ENCODE measurements around the gene VPS37B. TPM values are rescaled to one million over a fixed set of nuclear protein-coding genes. Genes with fewer than 3 reads are reported as not detected.

VPS37B gene
- total RNA-seq, 1 experiment from 2014 or later = 12.3 TPM

- no peak for DNase-seq
- no peaks in the 10 kb centered on the region for H3K4me1 ChIP-seq (ENCODE audit: insufficient read depth, low read length)
- H3K27ac ChIP-seq (ENCODE audit: insufficient read length, low read depth, low read length) = no peak overlapping the region
- H3T11ph ChIP-seq (ENCODE audit: low read length) = no peak overlapping the region
- H3K79me2 ChIP-seq (ENCODE audit: insufficient read depth, low read length) = 0 out of 2 replicates have a peak, but pooled peaks cover 2% of the 10 kb centered on the region
- H3K79me1 ChIP-seq (ENCODE audit: insufficient read depth, low read depth, low read length, poor library complexity, severe bottlenecking) = no peaks in the 10 kb centered on the region
- H3K4me2 ChIP-seq (ENCODE audit: insufficient read depth, insufficient read length, low read length) = no peak overlapping the region
- no peak overlapping the region for H4K8ac ChIP-seq (replicated peaks; ENCODE audit: insufficient read length, low read depth, low read length)
- H3K9ac ChIP-seq (ENCODE audit: extremely low read depth, insufficient read length, low read length) = no peak overlapping the region
- Mint-ChIP-seq H3K27me3 (ENCODE audit: low read depth) (peaks cover 100% of the 10 kb centered on the region), H3K4me3 (no peak overlapping the region), H3K4me1 (peaks cover 10 to 32% of the 10 kb centered on the region in 2 experiments), H3K9me3 (no peaks in the 10 kb centered on the region), H3K27ac (no peak overlapping the region), H3K36me3 (ENCODE audit: insufficient read depth in 1 of 3, low read depth in 3 of 3) (peaks cover 0 to 5% (median 2%) of the 10 kb centered on the region in 3 experiments; a peak in 1 of 7 replicates)
- no peak overlapping the region for H3K14ac ChIP-seq (ENCODE audit: insufficient read depth, low read length)
- H3K23ac ChIP-seq (ENCODE audit: insufficient read length, low read depth, low read length) = no peak overlapping the region
- H4K20me1 ChIP-seq (ENCODE audit: control insufficient read depth, insufficient read depth, insufficient read length) = no peaks in the 10 kb centered on the region
- H2AFZ ChIP-seq (ENCODE audit: low read length) = no peak overlapping the region
- no peak overlapping the region for H2BK15ac ChIP-seq (ENCODE audit: low read depth, low read length)
- H4K91ac ChIP-seq (ENCODE audit: insufficient read length, low read depth, low read length) = no peak overlapping the region
- H2BK120ac ChIP-seq (ENCODE audit: low read depth, low read length, poor library complexity, severe bottlenecking) = no peak overlapping the region
- H2BK20ac ChIP-seq (ENCODE audit: low read depth, low read length, poor library complexity, severe bottlenecking) = no peak overlapping the region
- H3K23me2 ChIP-seq (ENCODE audit: insufficient read length, low read depth, low read length, poor library complexity, severe bottlenecking) = no peaks in the 10 kb centered on the region
- TF ChIP-seq CTCF (conservative IDR thresholded peaks at IDR 0.05) = no peak
- H3K9me3 ChIP-seq (ENCODE audit: control insufficient read depth, low read depth, low read length) = no peaks in the 10 kb centered on the region
- no peak overlapping the region for H3K56ac ChIP-seq (ENCODE audit: insufficient read length, low read depth, low read length)
- no peak overlapping the region for H2AK5ac ChIP-seq (ENCODE audit: insufficient read length, low read length)
- H3K4ac ChIP-seq (ENCODE audit: low read depth, low read length) = no peak overlapping the region
- no peak overlapping the region for H2BK5ac ChIP-seq (ENCODE audit: insufficient read length, low read length)
- no peak overlapping the region for H4K5ac ChIP-seq (ENCODE audit: insufficient read length, low read depth, low read length)
- WGBS (ENCODE audit: extremely low coverage, insufficient read length, low lambda C conversion rate) = no CpG with 5 or more reads among the region's 10 CpGs
- no peak overlapping the region for H2BK12ac ChIP-seq (ENCODE audit: insufficient read length, low read depth, low read length)
- no peak overlapping the region for H3K18ac ChIP-seq (ENCODE audit: insufficient read length, low read depth, low read length)
- peaks cover 33% of the 10 kb centered on the region for H3K27me3 ChIP-seq (ENCODE audit: insufficient read depth, low read length)
Observed at GRCh38 chr12:122880155-122880667, 15.7 kb downstream of the VPS37B start.
